Epithelial cell of prostate (primary cell): ENCODE data around the gene FAM83B.

Experiments
- DNase-seq: peaks from one replicate; pipeline ENCODE4 v3.0.0-alpha.2; 2011; ENCODE audit warnings: low read depth, low spot score
- H3K27ac ChIP-seq: fragments of 450-650 bp; 2 replicates; pipeline ENCODE4 v1.5.1; 2017; ENCODE audit warnings: mild to moderate bottlenecking

FAM83B gene

DNA sequence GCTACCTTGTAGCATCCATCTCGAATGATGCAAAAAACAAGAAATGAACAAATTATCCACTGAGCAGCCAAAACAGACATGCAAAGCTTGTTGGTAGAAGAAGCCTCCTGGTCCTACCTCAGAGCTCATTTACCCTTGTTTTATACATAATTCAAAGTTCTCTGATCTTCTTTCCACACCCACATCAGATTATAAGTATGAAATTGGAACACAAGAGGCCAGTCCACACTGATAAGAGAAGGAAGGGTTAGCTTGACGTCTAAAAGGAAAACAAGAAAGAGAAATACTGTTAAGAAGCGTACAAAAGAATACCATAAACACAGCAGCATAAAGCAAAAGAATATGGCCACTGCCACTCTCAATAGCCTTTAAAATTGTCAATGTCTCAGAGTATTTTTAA lies 49.7 kb downstream of the FAM83B start:
- DNase-seq: no peak
- no peak overlapping the region for H3K27ac ChIP-seq

DNA sequence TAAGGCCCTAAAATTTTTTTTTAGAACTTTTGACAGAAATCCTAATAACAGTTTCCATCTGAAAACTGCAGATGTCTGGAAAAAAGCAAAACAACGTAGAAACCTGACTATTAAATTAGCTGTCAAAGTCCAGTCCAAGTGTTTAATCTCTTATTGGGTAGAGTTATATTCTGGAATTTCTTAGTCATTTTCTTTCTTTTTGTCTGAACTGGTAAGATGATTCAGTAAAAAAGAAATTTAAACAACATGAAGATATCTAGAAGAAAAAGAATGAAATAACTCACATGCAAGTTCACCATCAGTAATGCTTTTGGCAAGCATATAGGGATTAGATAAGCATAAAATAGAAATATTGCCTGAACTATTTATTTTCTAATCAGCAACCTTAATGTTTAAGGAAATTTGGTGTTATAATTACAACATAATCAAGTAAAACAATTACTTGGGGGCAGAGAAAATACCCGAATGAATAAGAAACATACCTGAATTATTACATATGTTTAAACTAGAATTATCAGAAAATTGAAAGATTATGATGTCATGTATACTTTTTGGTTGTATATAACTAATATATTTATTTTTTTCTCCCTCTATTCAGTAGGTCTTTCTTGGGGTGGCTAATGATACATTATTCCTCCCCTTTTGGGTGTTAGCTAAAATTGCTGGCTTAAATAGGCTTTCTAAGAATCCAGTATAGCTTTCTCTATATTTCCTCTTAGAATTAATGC lies 51.1 kb downstream of the FAM83B start:
- no peak overlapping the region for H3K27ac ChIP-seq
- no peak for DNase-seq

DNA sequence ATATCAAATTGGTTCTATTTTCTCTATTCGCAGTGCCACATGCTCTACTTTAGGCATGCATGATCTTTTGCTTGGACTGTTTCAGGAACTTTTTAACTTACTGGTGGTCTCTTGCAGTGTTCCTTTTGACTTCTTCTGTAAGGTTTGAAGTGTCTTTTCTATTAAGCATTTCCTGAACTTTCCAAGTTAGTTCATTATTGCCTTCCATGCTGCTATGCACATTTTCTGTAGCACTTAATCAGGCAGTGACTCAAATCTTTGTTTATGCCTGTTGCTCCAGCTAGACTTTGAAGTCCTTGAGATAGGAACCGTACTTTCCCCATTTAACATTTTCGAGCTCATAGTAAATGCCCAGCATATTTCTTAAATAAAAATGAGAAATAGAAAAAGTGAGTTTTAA lies 52.2 kb downstream of the FAM83B start:
- no peak overlapping the region for H3K27ac ChIP-seq
- no peak for DNase-seq

DNA sequence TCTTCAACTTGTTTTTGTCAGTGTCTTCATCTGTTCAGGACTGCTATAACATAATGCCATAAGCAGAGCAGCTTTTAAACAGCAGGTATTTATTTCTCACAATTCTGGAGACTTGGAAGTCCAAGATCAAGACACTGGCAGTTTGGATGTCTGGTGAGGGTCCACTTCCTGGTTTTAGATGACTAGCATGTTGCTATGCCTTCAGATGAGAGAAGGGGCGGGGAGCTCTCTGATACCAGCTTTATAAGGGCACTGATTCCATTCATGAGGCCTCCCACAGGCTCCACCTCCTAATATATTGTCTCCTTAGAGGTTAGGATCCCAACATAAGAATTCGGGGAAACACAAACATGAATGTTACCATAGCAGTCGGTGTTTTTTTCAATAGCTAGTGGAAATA lies 52.9 kb downstream of the FAM83B start:
- DNase-seq: no peak
- H3K27ac ChIP-seq: no peak overlapping the region

DNA sequence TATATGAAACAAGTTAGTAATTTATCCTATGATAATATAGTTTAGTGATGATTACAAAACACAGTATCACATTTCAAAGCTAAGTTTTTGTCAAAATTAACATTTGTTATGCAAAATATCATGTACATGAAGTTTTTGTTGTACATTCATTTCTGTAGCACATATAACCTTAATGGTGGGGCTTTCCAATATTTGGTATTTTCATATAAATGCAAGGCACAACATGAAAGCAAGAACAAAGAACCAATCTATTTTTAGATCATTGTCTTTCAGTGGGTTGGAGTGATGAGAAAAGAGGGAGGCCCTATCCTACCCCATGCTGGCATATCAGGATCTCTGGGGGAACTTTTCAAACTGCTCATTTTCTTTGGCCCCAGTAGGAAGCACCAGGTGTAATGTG lies 53.4 kb downstream of the FAM83B start:
- no peak for DNase-seq
- no peak overlapping the region for H3K27ac ChIP-seq

DNA sequence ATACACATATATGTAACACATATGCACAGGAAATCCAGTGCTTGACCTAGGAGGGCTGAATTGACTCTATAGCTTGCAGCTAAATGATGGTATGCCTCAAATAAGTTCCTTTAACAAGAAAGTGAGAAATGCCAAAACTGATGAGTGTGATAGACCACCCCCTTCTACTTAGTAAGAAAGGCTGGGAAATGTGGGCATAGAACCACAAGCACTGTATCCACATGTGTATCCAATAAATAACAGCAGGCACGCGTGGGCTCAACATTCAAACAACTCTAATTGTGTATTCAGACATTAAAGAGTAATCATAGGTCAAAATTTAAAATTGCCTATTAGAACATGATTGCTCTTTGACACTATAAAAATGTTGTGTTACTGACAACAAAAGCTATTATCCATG lies 54.1 kb downstream of the FAM83B start:
- no peak overlapping the region for H3K27ac ChIP-seq
- DNase-seq: no peak

DNA sequence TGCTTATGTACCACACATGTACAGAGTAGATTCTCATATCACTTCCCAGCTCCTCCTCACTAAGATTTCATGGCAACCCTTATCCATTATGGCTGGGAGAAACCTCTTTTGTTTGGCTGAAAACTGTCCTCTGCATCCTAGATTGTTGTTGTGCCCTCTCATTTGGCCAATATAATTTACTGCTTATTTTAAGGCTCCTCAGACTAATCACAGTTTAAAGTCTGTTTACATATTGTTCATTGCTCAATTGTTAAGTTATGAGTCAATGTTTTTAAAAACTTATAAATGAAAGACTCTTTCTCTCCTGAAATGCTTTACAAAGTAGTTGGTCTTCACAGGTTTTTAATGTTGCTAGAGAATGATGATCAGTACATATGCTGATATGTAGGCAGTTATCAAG lies 57.3 kb downstream of the FAM83B start:
- DNase-seq: no peak
- H3K27ac ChIP-seq: no peak overlapping the region

DNA sequence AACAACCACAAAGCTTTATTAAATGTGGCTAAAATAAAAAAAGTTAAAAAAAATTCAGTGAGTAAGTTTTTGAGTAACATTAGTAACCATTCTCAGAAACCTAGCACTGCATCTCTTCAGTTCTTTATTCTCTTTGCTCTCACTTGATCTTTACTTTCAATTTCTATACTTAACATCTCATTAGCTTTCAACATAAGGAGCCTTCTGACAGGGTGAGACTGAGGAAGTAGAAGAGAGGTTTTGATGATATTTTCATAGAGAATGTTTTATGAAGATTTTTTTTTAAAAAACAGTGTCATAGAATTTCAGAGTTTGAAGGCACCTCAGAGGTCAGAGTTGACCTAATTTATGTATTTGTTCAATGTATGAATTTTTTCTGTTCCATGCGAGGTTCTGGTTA lies 60.8 kb downstream of the FAM83B start:
- DNase-seq: no peak
- no peak overlapping the region for H3K27ac ChIP-seq

DNA sequence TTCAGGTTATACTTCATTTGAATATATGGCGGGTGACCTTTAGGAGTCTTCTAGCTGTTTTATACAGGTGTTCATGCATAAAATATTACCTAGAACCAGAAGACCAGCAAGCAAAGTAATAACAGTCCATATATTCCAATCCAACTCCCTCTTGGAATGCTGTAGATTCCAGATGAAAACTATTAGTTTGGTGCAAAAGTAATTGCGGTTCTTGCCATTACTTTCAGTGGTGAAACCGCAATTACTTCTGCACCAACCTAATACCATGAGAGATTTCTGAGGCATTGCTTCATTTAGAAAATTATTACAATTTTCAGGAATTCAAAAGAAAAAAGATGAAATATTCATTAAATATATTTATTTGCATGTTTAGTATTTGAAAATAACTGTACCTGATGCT lies 62.6 kb downstream of the FAM83B start:
- DNase-seq: no peak

DNA sequence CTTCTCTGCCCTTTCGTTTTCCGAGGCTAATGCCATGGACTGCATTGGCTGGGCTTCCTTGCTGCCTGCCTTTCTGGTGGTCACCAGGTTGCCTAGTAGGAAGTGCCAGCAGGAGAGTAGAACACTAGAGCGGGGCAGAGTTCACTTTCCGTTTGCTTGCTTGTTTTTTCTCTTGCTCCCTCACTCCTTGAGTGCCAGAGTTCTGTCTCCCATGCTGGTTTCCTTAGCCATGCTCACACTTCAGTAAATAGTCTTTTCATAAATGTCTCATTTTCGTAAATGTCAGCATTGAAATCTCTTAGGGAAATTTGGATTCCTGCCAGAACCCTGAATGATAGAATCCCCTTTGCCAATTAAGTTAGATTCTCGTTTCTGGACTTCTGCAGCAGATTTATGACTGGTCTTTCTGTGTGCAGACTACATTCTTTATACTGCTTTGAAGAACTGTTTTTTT lies 63.9 kb downstream of the FAM83B start:
- no peak overlapping the region for H3K27ac ChIP-seq
- no peak for DNase-seq

More for the DNA sequence above, 62.6 kb downstream of the FAM83B start:
- H3K27ac ChIP-seq: no peak overlapping the region

DNA sequence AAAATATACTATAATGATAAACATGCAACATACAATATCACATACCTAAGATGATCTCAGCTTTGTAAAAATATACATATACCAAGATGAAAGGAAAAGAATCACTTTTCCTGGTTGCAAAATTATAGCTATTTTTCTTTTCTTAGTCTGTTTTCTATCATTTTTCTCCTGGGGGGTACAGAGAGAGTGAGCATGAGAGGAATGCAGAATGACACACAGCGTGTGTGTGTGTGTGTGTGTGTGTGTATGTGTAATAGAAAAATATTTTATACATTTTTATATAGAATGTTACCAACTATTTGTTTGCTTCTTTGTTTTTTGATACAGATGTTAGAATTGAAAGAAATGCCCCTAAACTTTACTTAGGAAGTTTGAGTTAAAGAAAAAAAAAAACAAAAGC lies 64.3 kb downstream of the FAM83B start:
- no peak for DNase-seq
- no peak overlapping the region for H3K27ac ChIP-seq

DNA sequence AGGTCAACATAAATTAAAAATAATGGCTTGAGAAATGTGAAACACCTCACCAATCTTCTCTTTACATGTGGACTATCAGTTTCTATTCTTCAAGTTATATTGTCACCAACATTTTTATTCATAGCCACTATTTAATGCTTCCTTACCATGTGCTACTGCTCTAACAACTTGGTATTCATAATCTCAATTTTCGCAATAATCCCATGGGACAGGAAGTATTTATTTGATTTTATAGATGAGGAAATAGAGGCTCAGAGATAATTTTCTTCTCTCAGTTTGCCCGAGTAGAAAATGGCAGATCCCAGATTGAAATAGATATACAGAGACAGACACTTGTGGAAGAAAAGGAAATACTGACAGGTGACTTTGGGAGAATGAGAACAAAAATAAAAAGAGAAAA lies 66.6 kb downstream of the FAM83B start:
- H3K27ac ChIP-seq: no peak overlapping the region
- no peak for DNase-seq

DNA sequence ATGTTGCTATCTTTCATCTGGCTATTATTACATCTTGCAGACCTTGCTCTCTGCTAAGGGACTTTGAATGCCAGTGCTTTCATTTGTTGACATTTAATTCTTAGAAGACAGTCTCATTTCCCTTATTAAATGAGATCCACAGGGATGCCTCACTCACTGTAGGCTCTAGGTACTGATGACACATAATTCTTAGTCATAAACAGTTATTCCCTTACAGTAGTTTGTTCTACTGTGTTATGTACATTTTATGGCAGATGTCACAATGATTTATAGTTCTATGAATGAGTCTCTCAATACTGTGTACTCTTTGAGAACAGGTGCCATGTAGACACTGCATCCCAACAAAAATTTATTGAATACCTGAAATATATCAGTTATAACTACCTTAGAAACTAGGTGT lies 70.3 kb downstream of the FAM83B start:
- peak overlapping the region; percentile 48 for H3K27ac ChIP-seq
- DNase-seq: peak; percentile 71

DNA sequence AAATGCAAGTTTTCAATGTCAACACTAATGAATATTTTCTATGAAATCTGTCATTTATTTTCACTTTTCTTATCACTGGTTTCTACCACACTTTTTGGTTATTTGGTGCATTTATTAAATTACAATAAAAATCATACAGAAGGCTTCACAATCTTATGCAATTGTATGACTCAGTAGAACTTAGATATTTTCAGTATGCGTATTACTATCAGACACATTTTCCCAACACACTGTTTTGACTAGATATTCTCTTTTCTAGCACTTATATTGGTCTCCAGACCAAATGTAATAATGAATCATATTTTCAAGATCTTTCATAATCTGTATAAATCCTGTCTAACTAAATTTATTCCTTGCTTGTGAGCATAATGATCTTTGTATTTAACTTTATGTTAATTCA lies 74.1 kb downstream of the FAM83B start:
- DNase-seq: no peak
- peak overlapping the region; percentile 31 for H3K27ac ChIP-seq

DNA sequence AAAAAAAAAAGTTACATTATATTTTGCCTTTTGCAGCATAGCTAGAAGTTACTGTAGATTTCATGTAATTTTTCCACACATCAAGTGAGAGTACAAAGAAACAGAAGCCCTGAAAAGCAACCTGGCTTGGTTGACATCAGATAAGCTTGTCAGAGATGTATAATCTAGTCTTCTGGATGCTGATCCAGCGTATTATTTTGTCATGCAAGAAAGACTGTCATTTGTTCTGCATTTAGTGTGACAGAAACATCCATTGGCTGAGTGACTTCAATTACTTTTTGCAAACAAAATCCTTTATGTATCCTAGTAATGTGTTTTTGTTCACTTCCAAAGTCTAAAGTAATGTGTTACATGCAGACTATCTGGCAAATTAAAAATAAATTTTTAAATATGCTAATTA lies 75.3 kb downstream of the FAM83B start:
- no peak overlapping the region for H3K27ac ChIP-seq
- no peak for DNase-seq

DNA sequence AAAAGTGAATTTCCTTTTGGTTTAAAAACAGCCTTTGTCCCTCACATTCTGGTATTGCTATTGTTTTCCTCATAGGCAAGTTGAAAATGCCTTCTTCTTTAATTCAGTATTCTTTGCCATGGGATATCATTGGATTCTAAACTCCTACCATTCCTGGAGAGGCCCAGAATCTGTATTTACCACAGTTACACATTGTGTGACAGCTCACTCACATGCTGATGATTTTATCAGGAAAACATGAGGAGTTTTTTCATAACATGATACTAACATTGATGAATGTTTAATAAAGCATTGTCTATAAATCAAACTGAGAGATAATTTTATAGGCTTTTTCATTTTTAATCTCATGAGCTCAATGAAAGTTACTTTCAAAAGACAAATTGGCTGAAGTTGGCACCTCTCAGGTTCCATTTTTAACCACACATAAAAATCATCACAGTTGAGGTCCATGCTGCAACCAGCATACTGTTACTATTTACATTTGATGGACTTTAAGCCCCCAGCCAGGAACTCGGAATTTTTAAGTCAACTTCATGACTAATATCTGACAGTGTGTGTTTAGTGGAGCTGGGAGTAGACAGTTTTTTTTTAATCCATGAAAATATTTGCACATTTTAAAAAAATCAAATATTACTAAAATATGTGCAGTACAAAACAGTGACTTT lies 82.8 kb downstream of the FAM83B start:
- no peak for DNase-seq
- peak overlapping the region; percentile 0 for H3K27ac ChIP-seq

DNA sequence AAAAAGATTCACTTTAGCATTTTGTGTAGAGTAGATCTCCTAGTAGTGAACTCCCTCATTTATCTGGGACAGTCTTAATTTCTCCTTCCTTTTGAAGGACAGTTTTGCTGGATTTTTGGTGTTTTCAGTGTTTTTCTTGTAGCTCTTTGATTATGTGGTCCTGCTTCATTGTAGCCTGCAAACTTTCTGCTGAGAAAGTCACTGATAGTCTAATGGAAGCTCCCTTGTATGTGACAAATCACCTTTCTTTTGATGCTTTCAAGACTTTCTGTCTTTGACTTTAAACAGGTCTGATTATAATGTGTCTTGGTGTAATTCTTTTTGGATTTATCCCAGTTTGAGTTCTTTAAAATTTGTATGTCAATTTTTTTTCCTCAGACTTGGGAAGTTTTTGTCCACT lies 86.1 kb downstream of the FAM83B start:
- H3K27ac ChIP-seq: no peak overlapping the region

DNA sequence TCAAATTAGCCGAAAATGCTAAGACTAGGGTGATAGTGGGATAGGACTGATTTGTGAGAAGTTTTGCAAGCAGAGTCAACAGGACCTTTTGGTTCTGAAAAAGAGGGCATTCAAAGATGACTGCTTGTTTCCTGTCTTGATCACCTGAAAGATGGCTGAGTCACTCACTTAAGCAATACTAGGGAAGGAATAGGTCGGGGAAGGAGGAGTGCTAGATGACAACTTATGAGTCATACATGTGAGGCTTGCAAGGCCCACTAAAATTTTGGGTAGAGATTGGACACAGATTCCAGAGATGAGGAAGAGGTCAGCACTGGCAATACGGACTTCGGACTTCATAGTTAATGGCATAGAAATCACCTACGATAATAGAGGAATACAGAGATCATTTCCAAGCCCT lies 89.2 kb downstream of the FAM83B start:
- peak overlapping the region; percentile 92 for H3K27ac ChIP-seq
- DNase-seq: peak; percentile 92

More for the DNA sequence above, 86.1 kb downstream of the FAM83B start:
- DNase-seq: no peak

DNA sequence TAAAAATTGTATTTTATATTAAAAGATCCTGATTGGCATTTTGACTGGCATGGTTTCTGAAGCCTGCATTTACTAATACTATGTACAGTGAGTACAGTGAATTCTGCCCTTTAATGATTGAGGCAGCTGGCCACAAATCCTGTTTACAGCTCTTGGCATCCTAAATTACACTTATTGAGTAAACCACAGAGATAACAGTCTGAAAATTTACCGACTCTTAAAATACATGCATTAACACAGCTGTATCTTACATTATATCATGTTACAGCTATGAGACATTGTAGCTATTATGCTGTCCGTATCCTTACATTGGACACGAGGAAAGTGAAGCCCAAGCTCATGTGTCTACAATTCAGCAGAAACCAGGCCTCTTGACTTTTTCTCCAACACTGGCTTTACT lies 90.8 kb downstream of the FAM83B start:
- DNase-seq: no peak
- no peak overlapping the region for H3K27ac ChIP-seq

DNA sequence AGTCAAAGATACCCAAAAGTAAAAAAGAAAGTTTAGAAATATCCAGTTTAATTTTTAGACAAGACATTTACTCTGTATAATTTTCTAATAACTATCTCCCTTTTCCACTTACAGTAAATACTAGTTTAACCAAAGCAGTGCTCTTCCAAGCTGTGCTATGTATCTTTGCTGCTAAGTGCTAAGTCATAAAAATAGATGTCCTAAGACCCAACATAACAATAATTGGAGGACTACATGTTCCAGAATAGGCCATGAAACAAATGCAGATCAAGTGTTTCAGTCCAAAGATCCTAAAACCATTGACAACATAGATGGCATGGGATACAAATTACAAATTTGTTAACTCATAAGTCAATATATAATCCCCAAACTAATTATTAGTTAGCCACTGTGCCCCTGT lies 111.1 kb downstream of the FAM83B start:
- DNase-seq: no peak
- H3K27ac ChIP-seq: no peak overlapping the region

DNA sequence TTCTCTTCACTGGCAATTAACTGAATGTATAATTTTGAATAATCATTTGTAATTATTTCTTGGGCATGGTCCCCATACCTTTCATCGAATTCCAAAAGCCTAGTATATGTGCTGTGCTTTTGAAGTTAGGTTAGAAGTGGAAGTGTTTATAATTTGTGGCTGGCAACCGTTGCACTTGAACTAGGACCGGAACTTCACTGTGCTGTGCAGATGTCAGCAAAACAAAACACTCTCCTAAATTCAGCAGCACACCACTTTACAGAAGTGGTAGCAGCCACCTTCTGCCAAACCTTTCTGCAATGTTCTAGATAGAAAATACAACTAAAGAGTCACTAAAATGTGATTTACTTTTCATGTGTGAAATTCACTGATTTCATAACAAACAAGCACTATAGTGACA lies 111.9 kb downstream of the FAM83B start:
- no peak for DNase-seq
- no peak overlapping the region for H3K27ac ChIP-seq

DNA sequence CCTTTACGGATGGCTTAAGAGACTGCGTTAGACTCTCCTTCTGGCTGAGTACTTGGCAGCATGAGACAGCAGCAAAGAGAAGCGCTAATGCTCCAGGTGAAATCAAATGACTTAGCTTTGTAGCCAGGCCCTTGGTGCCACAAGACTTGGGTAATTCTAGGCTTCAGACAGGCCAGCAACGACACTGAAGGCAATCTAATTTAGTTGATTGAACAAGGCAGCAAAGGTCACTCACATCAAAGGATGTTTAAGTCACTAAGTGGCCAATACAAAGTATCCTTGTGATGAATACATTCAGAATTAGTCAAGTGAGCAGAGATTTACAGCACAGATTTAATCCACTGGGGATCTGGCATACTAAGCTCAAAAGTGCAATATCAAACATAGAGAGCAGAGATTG lies 113.2 kb downstream of the FAM83B start:
- H3K27ac ChIP-seq: no peak overlapping the region
- no peak for DNase-seq
